ENCODE measurements around the gene LBX2. TPM values are rescaled to one million over a fixed set of nuclear protein-coding genes. Genes with fewer than 3 reads are reported as not detected.

The LBX2 gene
- total and polyA plus RNA-seq, 8 donors = 0.21 to 2.3 (median 1.1) TPM

DNA sequence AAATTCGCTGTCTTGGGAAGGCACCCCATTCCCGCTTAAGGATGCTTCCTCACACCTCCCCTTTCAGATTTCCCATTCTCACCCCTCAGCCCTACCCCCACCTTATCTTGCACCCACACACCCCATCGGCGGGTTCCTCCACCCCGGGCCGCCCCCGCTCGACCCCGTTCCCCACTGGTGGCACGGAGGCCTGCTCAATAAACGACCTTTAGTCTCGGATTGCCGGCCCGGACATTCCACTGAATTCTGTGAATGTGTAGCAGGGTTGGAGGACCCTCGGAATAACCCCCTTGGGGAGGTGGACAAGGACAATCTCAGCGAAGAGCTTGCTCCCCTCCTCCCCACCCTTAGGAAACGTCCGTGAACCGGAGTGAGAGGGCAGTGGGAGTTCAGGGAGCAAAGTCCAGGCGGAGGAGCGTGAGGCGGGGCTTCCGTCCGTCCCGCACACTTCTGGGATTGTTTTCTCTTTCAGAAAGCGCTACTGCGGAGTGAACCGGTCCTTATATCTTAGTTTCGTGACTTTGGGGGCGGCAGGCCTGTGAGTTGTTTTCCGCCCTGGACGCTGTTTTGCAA is 2.8 kb upstream of the LBX2 start:
- Histone ChIP-seq H3K27me3 (peaks cover 0 to 6% (median 0%) of the 10 kb centered on the region in 4 donors), H3K4me3 (peak overlapping the region; percentile 38 to 75 (median 52)), H3K27ac (peak overlapping the region; percentile 23 to 74 (median 48)), H3K4me1 (peaks cover 11 to 33% (median 12%) of the 10 kb centered on the region in 3 donors), H3K36me3 (no peaks in the 10 kb centered on the region), H3K9me3 (no peaks in the 10 kb centered on the region)
- intact Hi-C loops (cut with DNase I) = no loop called here
- FAIRE-seq (no peak), ATAC-seq (peak; percentile 42 to 63 (median 50)), DNase-seq (peak in 3 of 6 donors; percentile 37 to 54 (median 47))
- WGBS, 2 donors = 10 to 13% methylated on average over 32 of the region's 32 CpGs
- TF ChIP-seq CTCF (IDR thresholded peaks at IDR 0.05) = no peak

DNA sequence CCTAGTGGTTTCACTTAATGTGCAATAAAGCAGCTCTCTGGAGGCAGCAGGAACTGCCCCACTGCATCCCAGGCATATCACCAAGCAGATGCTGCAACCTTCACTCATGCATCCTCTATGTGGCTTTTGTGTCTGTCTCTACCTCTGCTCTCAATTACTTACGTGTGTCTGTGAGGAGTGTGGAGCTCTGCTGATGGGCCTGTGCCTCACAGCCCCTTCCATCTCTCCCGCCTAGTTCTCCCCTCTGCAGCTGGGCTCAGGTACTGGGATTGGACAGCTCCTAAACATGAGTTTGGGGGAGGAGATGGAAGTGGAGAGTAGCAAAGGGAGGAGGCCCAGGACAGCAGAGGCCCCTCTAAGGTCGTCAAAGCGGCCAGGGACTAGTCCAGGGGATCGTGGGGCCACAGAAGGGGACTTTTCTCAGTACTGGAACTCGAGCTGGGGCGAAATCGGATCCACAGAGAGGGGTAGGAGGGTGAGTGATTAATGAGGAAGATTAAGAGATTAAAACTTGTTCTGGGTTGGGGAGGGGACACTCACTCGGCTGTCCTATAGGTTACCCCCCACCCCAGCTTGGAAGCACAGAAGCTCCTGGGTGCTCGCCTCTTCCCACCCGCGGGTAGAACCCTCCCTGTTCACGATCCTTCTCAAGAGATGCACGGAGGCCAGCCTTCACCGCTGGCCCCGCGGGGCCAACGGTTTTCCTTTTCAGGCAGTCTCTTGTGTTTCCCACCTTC is 2.1 kb upstream of the LBX2 start:
- no peak for ATAC-seq
- Histone ChIP-seq H3K27ac (no peak overlapping the region), H3K9me3 (no peaks in the 10 kb centered on the region), H3K36me3 (no peaks in the 10 kb centered on the region), H3K4me1 (peaks cover 8 to 29% (median 12%) of the 10 kb centered on the region in 3 donors), H3K27me3 (peaks cover 0 to 6% (median 0%) of the 10 kb centered on the region in 4 donors), H3K4me3 (peak overlapping the region in 1 of 4 donors; percentile 75)
- intact Hi-C loops (cut with DNase I) = no loop called here
- no peak for TF ChIP-seq CTCF (IDR thresholded peaks at IDR 0.05)
- 81 to 88% methylated on average over 18 of the region's 18 CpGs for WGBS, 2 donors
- no peak for FAIRE-seq
- DNase-seq = no peak

- Histone ChIP-seq H3K27me3 (peaks cover 0 to 6% (median 0%) of the 10 kb centered on the region in 4 donors), H3K27ac (no peak overlapping the region), H3K9me3 (no peaks in the 10 kb centered on the region), H3K4me1 (peaks cover 0 to 20% (median 7%) of the 10 kb centered on the region in 3 donors), H3K4me3 (no peak overlapping the region), H3K36me3 (no peaks in the 10 kb centered on the region)
- ATAC-seq = no peak
- intact Hi-C loops (cut with DNase I) = no loop called here
- no peak for FAIRE-seq
- no peak for TF ChIP-seq CTCF (IDR thresholded peaks at IDR 0.05)
- DNase-seq = no peak
These were observed 1.2 kb upstream of the LBX2 start for GRCh38 chr2:74500578-74500946.

DNA sequence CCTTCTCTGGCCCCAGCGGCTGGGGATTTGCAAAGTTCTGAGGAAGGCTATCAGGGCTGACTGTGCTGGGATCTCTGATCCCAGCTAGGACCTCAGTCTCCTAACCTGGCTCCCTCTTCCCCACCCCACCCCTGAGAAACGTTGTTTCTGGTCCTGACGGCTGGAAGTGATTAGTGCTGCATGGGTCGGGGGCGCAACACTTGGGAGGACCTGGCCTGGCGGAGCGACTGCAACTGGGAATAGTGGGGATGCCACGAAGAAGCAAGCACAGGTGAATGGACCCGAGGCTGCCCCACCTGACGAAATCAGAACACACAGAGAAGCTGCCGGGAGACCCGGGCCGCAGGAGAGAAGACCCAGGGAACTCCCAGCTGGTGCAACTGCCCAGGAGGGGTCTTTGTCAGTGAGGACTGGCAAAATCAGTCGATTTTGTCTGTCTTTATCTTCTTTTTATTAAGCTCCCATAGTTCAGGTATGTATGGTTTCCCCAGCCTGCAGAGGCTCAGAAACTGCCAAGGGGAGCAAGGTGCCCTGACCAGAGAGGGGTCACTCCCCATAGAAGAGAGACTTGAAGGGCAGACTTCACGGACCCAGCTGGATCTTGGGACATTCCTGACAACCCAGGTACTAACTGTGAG is 656 bp upstream of the LBX2 start:
- ATAC-seq (no peak), FAIRE-seq (no peak), DNase-seq (no peak)
- Histone ChIP-seq H3K4me1 (peaks cover 0 to 15% (median 6%) of the 10 kb centered on the region in 3 donors), H3K27me3 (peaks cover 0 to 6% (median 0%) of the 10 kb centered on the region in 4 donors), H3K27ac (no peak overlapping the region), H3K9me3 (no peaks in the 10 kb centered on the region), H3K4me3 (no peak overlapping the region), H3K36me3 (no peaks in the 10 kb centered on the region)
- WGBS, 2 donors = 70% methylated on average over 15 of the region's 15 CpGs
- intact Hi-C loops (cut with DNase I) = no loop called here
- TF ChIP-seq CTCF (IDR thresholded peaks at IDR 0.05) = no peak

Data from pancreas (tissue), 10 donors.